ENCODE data around the gene ADORA2B.

- no peak for TF ChIP-seq BHLHE40 (IDR thresholded peaks at IDR 0.05; ENCODE audit: low read depth, low read length)
- TF ChIP-seq CTCF (conservative IDR thresholded peaks at IDR 0.05; ENCODE audit: low read depth, low read length): no peak
- no peak for TF ChIP-seq FOS (IDR thresholded peaks at IDR 0.05; ENCODE audit: low read depth, low read length)
- TF ChIP-seq POLR2A (IDR thresholded peaks at IDR 0.05; ENCODE audit: low read depth, low read length): no peak
- TF ChIP-seq RAD21 (IDR thresholded peaks at IDR 0.05; ENCODE audit: low read length): no peak
- no peak for TF ChIP-seq MAFK (IDR thresholded peaks at IDR 0.05; ENCODE audit: low read depth, low read length)
- no peak for TF ChIP-seq RFX5 (IDR thresholded peaks at IDR 0.05; ENCODE audit: low read depth, low read length)
- no peak for TF ChIP-seq CHD1 (IDR thresholded peaks at IDR 0.05; ENCODE audit: low read depth, low read length)
- no peak for TF ChIP-seq SMC3 (IDR thresholded peaks at IDR 0.05; ENCODE audit: low read depth, low read length)
- no peak for TF ChIP-seq USF2 (IDR thresholded peaks at IDR 0.05; ENCODE audit: low read depth, low read length)
- TF ChIP-seq MXI1 (IDR thresholded peaks at IDR 0.05; ENCODE audit: borderline replicate concordance, low read depth, low read length): no peak
Observed at GRCh38 chr17:15978606-15979005, 33.7 kb downstream of the ADORA2B start.

All from IMR-90 (cell line).